OCI-LY3 (cell line): ENCODE data around the gene WDFY4.

Experiments
- EZH2phosphoT487 ChIP-seq: fragments of 200-600 bp; shearing (Covaris generic); IDR thresholded peaks from 2 replicates; pipeline ENCODE4 v1.6.1; 2018; ENCODE audit warnings: antibody characterized with exemption, mixed run types, low read depth
- TF ChIP-seq, protein P1 (sequence below): fragments of 200-600, 300-600 bp; sonication (generic); IDR thresholded peaks from 2 replicates; pipeline ENCODE4 v1.5.1; 2014; ENCODE audit warnings: antibody characterized with exemption, low read length, low read depth

DNA sequence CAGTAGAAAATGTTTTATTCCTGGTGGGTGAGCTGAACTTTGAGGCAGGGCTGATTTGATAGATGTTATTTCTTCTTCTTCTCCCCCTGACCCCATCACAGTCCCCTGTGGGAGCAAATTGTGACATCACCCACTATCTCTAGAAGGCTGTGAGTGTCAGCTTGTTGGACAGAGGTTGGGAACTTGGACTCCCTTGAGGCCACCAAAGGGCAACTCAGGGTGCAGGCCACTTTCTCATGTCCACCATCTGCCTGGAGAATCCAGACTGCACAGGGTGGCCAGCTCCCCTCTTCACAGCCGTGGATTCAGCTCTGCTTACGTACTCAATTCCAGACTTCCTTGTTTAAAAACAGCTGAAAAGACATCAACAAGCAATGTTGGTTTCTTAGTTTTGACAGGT is 151.9 kb downstream of the WDFY4 start:
- TF ChIP-seq EZH2phosphoT487 = no peak
- TF ChIP-seq, protein P1, sequence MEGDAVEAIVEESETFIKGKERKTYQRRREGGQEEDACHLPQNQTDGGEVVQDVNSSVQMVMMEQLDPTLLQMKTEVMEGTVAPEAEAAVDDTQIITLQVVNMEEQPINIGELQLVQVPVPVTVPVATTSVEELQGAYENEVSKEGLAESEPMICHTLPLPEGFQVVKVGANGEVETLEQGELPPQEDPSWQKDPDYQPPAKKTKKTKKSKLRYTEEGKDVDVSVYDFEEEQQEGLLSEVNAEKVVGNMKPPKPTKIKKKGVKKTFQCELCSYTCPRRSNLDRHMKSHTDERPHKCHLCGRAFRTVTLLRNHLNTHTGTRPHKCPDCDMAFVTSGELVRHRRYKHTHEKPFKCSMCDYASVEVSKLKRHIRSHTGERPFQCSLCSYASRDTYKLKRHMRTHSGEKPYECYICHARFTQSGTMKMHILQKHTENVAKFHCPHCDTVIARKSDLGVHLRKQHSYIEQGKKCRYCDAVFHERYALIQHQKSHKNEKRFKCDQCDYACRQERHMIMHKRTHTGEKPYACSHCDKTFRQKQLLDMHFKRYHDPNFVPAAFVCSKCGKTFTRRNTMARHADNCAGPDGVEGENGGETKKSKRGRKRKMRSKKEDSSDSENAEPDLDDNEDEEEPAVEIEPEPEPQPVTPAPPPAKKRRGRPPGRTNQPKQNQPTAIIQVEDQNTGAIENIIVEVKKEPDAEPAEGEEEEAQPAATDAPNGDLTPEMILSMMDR = no peak
